PC-3 (cell line): Measurements from ENCODE around the gene CYP19A1. TPM values are rescaled to one million over a fixed set of nuclear protein-coding genes. Genes with fewer than 3 reads are reported as not detected.

Source experiments
- ATAC-seq: fragments of 200-7000 bp; cut with Tn5 transposase; 2 replicates; pipeline ENCODE4 v1.9.1; 2020; ENCODE audit warnings: mild to moderate bottlenecking, moderate library complexity
- BruUV-seq: library from RNA; stranded (reverse); fragments of 400-500 nt; replicated peaks from 2 replicates; lab custom pipeline; 2021; lab: Mats Ljungman, UMichigan
- CTCF ChIA-PET: fragments of 300-600 bp; sonication (Branson Sonifier 250); formaldehyde crosslinking; loops from one replicate; lab custom pipeline; 2022; ENCODE audit warnings: antibody characterized with exemption; lab: Charles Lee
- POLR2A ChIA-PET: fragments of 300-600 bp; sonication (Branson Sonifier 250); formaldehyde crosslinking; loops from one replicate; lab custom pipeline; 2022; ENCODE audit warnings: antibody characterized with exemption; ENCODE audit not compliant: unreplicated experiment; lab: Charles Lee
- DNase-seq: peaks from one replicate; pipeline ENCODE4 v3.0.0-alpha.2; 2015
- H2AFZ ChIP-seq: fragments of 300-600 bp; sonication (generic); 2 replicates; pipeline ENCODE4 v1.6.0; 2016; ENCODE audit warnings: antibody characterized with exemption, low read length
- H3F3A ChIP-seq: fragments of 300-600 bp; sonication (generic); one replicate; pipeline ENCODE4 v1.6.0; 2017; ENCODE audit warnings: antibody characterized with exemption, low read length, control low read depth, mild to moderate bottlenecking; ENCODE audit not compliant: unreplicated experiment
- H3K27ac ChIP-seq: fragments of 300-600 bp; sonication (generic); 2 replicates; pipeline ENCODE4 v1.5.1; 2016; ENCODE audit warnings: mild to moderate bottlenecking, low read length
- H3K27me3 ChIP-seq: fragments of 300-600 bp; sonication (generic); 2 replicates; pipeline ENCODE4 v1.6.1; 2016; ENCODE audit warnings: low read length, mixed read lengths
- H3K36me3 ChIP-seq: fragments of 300-600 bp; sonication (generic); 2 replicates; pipeline ENCODE4 v1.6.1; 2016; ENCODE audit warnings: low read depth, mixed run types, low read length, mixed read lengths
- H3K4me1 ChIP-seq: fragments of 300-600 bp; sonication (generic); 2 replicates; pipeline ENCODE4 v1.5.1; 2016; ENCODE audit warnings: low read length; ENCODE audit not compliant: insufficient read depth
- H3K4me2 ChIP-seq: fragments of 300-600 bp; sonication (generic); 2 replicates; pipeline ENCODE4 v1.6.0; 2016; ENCODE audit warnings: low read length
- H3K4me3 ChIP-seq: fragments of 300-600 bp; sonication (generic); 2 replicates; pipeline ENCODE4 v1.5.1; 2016; ENCODE audit warnings: mild to moderate bottlenecking, low read length, mixed read lengths
- H3K79me2 ChIP-seq: fragments of 300-600 bp; sonication (generic); 2 replicates; pipeline ENCODE4 v1.6.1; 2017; ENCODE audit warnings: low read length, mixed read lengths
- H3K9ac ChIP-seq: fragments of 300-600 bp; sonication (generic); 2 replicates; pipeline ENCODE4 v1.6.0; 2016; ENCODE audit warnings: mild to moderate bottlenecking, low read length
- H3K9me2 ChIP-seq: fragments of 300-600 bp; sonication (generic); replicated peaks from 2 replicates; pipeline ENCODE4 v1.6.1; 2016; ENCODE audit warnings: mixed run types, low read length, mixed read lengths
- H3K9me3 ChIP-seq: fragments of 300-600 bp; sonication (generic); 2 replicates; pipeline ENCODE4 v1.6.1; 2016; ENCODE audit warnings: low read length, mixed read lengths
- H4K20me1 ChIP-seq: fragments of 300-600 bp; sonication (generic); 2 replicates; pipeline ENCODE4 v1.6.1; 2016; ENCODE audit warnings: low read length, mixed read lengths
- CTCF ChIP-seq: fragments of 300-600 bp; sonication (generic); conservative IDR thresholded peaks from 2 replicates; pipeline ENCODE4 v1.5.1; 2017; ENCODE audit warnings: antibody characterized with exemption, low read depth, mild to moderate bottlenecking, low read length
- EZH2 ChIP-seq: fragments of 300-600 bp; sonication (generic); IDR thresholded peaks from one replicate; pipeline ENCODE4 v1.6.1; 2017; ENCODE audit warnings: antibody characterized with exemption, mild to moderate bottlenecking, low read length; ENCODE audit not compliant: unreplicated experiment
- EZH2phosphoT487 ChIP-seq: fragments of 300-600 bp; sonication (generic); IDR thresholded peaks from 2 replicates; pipeline ENCODE4 v1.6.1; 2018; ENCODE audit warnings: mild to moderate bottlenecking, antibody characterized with exemption, low read length, borderline replicate concordance
- intact Hi-C: fragments of 100-400 bp; cut with micrococcal nuclease; formaldehyde crosslinking; loops from 2 replicates; pipeline ENCODE4 v1.9.0; 2023
- total RNA-seq: library from RNA; depleted of rRNA; stranded (reverse); fragments of >200 nt; gene quantifications from 2 replicates; pipeline ENCODE4 v1.2.3, GENCODE V29; 2014

The CYP19A1 gene
- total RNA-seq, 1 experiment from 2014 or later, result not detected

- no TSS peak for BruUV-seq
- ATAC-seq (peak; percentile 27; the same call in 1 of the 2 replicates), DNase-seq (peak; percentile 30)
- Histone ChIP-seq H3K9me3 (no peaks in the 10 kb centered on the region), H3K9me2 (no peaks in the 10 kb centered on the region), H3K27me3 (peaks cover 31% of the 10 kb centered on the region), H3F3A (no peaks in the 10 kb centered on the region), H4K20me1 (no peaks in the 10 kb centered on the region), H3K4me1 (peaks cover 6% of the 10 kb centered on the region; the same call in 1 of the 2 replicates), H3K4me3 (0 out of 2 replicates have a peak overlapping the region, but pooled peaks have one; percentile 49), H3K27ac (no peak overlapping the region), H3K79me2 (no peaks in the 10 kb centered on the region), H2AFZ (no peak overlapping the region), H3K36me3 (no peaks in the 10 kb centered on the region; the same call in 1 of the 2 replicates), H3K4me2 (peak overlapping the region; percentile 60), H3K9ac (no peak overlapping the region)
- ChIA-PET CTCF (interaction anchor here (0.6 to 2.4 kb wide), 2 partner anchors 10 to 29 kb away, joined by 3 to 51 read pairs; no protein-coding TSS in a partner anchor), POLR2A (no interaction called here)
- intact Hi-C loops, result loop anchor here (1.0 kb wide), 1 partner anchor 28 kb away; no protein-coding TSS in a partner anchor
- TF ChIP-seq EZH2 (no peak), EZH2phosphoT487 (no peak), CTCF (no peak)
Observed at GRCh38 chr15:51191766-51192165, 146.6 kb downstream of the CYP19A1 start.

- peak overlapping the region; percentile 60 for H3K4me2 ChIP-seq
- H3K4me1 ChIP-seq, result peaks cover 6% of the 10 kb centered on the region; the same call in 1 of the 2 replicates
- ChIA-PET CTCF (no interaction called here), POLR2A (no interaction called here)
- no peaks in the 10 kb centered on the region for H4K20me1 ChIP-seq
- no peaks in the 10 kb centered on the region; the same call in 1 of the 2 replicates for H3K36me3 ChIP-seq
- no peaks in the 10 kb centered on the region for H3K9me2 ChIP-seq
- no peak overlapping the region for H3K9ac ChIP-seq
- DNase-seq (no peak), ATAC-seq (no peak)
- no peak overlapping the region for H2AFZ ChIP-seq
- H3K79me2 ChIP-seq, result no peaks in the 10 kb centered on the region
- no peaks in the 10 kb centered on the region for H3K9me3 ChIP-seq
- peaks cover 28% of the 10 kb centered on the region for H3K27me3 ChIP-seq
- intact Hi-C loops, result no loop called here
- no peak overlapping the region for H3K27ac ChIP-seq
- no peak for TF ChIP-seq EZH2
- no peak for TF ChIP-seq EZH2phosphoT487
- no peak for TF ChIP-seq CTCF
- H3K4me3 ChIP-seq, result 0 out of 2 replicates have a peak overlapping the region, but pooled peaks have one; percentile 49
- H3F3A ChIP-seq, result no peaks in the 10 kb centered on the region
- BruUV-seq, result no TSS peak
Observed at GRCh38 chr15:51191072-51191670, 147.2 kb downstream of the CYP19A1 start.
